Measurements from ENCODE around the gene SH3PXD2A.

Gene SH3PXD2A

DNA sequence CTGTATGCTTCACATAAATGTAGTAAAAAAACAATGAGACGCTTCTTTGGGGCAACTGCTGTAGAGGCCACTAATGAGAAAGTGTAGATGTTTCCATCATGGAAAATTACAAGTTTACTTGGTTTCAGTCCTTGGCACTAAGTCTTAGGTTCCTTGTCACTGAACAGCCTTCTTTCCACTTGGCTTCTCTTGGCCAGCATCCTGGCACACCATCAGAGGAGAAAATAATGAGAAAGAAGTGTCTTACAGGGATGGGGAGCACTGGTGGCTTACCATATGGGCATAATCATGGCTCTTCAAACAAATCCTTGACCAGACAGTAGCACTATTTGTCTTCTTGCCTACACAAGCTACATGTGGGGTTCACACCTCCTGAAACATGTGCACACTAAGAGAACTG, 22.5 kb upstream of the SH3PXD2A start:
- no peak for DNase-seq

DNA sequence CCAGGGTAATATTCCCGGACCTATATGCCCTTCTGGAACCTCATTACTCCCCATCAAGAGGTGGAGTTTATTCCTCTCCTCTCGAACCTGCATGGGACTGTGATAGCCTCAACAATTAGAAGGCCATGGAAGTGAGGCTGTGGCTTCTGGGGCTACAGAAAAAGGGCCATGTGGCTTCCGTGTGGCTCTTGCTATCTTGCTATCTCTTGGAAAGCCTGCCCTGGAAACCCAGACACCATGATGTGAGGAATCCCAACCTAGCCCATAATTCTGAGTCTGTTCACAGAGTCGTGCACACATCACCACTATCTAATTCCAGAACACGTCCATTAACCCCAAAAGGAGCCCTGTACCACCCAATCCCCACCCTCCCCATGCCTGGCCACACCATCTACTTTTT, 20.8 kb upstream of the SH3PXD2A start:
- no peak for DNase-seq

DNA sequence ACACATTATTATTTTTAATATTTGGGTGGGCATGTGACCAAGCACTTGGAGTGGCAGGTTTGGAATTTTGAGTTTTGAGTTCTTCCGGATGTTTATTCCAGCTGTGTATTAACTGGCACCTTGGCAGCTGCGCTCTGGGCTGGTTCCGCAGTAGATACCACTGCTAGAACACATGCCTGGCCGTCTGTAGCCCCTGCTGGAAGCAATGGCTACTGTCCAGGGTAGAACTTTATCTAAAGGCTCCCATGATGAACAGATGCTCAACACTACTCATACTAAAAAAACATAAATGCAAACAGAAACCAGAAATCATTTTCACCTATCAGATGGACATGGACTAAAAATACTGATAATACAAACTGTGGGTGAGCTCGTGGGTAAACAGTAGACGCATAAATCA, 19.4 kb upstream of the SH3PXD2A start:
- no peak for DNase-seq

DNA sequence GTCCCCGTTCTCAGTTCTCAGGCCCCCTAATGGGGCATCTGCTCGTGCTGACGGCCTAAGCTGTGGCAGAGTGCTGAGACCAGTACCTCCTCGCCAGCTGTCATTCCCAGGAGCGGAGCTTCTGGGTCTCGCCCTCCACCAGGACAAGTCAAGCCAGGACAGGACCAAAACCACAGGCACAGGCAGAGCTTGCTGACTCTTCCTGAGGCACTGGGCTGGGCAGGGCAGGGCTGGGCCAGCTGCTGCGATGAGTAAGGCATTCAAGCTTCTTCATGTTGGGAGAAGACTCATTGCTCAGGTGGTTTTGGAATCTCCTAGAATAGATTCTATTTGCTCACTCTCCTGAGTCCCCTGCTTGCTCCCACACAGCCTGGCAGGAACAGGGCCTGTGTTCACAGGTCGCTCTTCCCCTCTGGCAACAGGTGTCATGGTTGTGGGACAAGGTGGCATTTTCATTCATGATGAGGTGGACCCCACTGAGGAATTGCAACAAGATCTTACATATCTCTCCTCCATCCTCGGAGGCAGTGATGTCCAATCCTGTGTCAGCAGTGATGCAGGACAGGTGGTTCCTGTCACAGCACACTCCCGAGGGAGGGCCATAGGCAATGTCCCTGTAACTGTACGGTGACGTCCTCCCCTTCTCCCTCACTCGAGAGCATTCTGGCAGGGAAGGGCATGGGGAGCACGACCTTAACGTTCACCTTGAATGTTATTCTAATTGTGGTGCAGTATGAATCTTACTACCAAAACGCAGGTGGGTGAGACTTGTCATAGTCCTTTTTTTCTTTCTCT, 17.0 kb upstream of the SH3PXD2A start:
- DNase-seq: no peak

DNA sequence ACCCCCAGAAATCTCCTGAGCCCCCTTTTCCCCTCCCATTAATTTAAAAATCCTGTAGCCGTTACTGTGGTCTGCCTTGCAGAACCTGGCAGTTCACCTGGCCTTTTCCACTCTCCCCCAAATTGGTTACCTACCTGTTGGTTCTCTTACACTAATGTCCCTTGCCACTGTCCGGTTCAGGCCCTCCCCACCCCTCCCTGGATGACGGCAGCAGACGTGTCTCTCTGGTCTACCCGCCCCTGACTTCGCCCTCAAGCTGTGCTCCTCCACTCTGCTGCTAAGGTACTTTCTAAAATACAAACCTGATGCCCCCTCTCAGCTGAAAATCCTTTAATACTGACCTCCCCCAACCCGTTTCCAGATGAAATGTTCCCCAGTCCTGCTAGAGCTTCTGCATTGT, 15.6 kb upstream of the SH3PXD2A start:
- no peak for DNase-seq

- DNase-seq: no peak
These were observed 15.1 kb upstream of the SH3PXD2A start for GRCh38 chr10:103870516-103870915.

GRCh38 chr10:103869336-103869735, 14.0 kb upstream of the SH3PXD2A start:
- DNase-seq: no peak

DNA sequence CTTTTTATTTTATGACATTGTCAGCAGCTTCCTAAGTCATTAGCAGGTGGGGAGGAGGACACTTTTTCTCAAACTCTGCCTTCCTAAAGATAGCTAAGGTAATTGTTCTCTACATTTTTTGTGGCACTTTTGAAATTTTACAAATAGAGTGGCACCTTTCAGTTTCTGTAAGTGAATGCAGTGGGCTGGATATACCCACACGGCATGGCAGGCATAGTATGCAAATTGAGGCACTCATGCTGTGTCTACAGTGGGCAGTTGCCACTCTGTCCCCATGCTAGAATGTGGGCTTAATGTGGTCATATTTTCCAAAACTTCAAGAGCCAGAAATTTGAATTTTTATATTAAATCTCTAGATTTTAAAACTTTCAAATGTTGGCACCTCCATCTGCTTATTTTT, 12.8 kb upstream of the SH3PXD2A start:
- no peak for DNase-seq

- no peak for DNase-seq
These were observed 6.1 kb upstream of the SH3PXD2A start for GRCh38 chr10:103861505-103861904.

- peak; percentile 51 for DNase-seq
These were observed 4.0 kb upstream of the SH3PXD2A start for GRCh38 chr10:103859161-103860086.

GRCh38 chr10:103858360-103858759, 3.0 kb upstream of the SH3PXD2A start:
- no peak for DNase-seq

DNA sequence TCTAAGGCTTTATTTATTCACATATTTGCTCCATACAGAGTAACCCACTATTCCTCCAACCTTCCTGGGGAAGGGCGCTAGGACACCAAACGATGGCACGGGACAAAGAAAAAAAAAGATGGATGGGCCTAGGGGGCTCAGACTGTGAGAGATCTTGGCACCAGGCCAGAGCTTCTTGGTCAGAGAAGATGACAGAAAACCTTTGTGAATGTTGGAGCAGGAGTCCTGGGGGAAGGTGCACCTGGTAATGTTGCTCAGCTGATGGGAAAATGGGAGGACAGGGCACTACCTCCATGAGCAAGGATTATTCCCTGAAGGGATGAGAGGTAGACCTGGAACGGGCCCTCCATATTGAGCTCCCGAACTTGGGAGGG, 1.4 kb upstream of the SH3PXD2A start:
- DNase-seq: no peak

- DNase-seq: no peak
These were observed 748 bp upstream of the SH3PXD2A start for GRCh38 chr10:103855852-103856796.

- DNase-seq: peak; percentile 46
These were observed 537 bp downstream of the SH3PXD2A start for GRCh38 chr10:103854686-103855391.

- peak; percentile 21 for DNase-seq
These were observed 1.1 kb downstream of the SH3PXD2A start for GRCh38 chr10:103854265-103854685.

- DNase-seq: peak; percentile 21
These were observed 1.7 kb downstream of the SH3PXD2A start for GRCh38 chr10:103853428-103854264.

GRCh38 chr10:103852856-103853255, 2.5 kb downstream of the SH3PXD2A start:
- no peak for DNase-seq

- DNase-seq: no peak
These were observed 3.1 kb downstream of the SH3PXD2A start for GRCh38 chr10:103852189-103852711.

GRCh38 chr10:103851261-103851660, 4.1 kb downstream of the SH3PXD2A start:
- no peak for DNase-seq

DNA sequence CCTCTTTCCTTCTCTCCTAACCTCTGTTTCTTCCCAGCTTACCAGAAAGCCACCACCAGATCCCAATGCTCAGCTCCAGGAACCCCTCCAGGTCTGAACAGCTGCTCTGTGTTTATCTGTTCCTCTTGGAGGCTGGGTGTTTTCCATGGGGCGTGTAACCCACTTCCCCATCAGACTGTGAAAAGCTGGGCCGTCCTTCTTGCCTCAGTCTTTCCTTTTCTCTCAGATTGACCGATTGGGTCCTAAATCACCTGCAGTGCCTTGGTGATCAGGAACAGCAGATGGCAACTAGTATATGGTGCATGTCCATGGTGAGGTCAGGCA, 4.8 kb downstream of the SH3PXD2A start:
- DNase-seq: no peak

Measured in NCI-H2171 treated with DMSO at 0.1 percent for 48 hours (cell line).